ENCODE data around the gene WAS. TPM values are rescaled to one million over a fixed set of nuclear protein-coding genes. Genes with fewer than 3 reads are reported as not detected.
"Not testable (repeated sequence)": the region's sequence is repeated elsewhere in the genome, so short reads cannot be mapped to it uniquely, and the experiment has no call there.

WAS gene
- total RNA-seq, 2 donors from 2014 or later: 3.0 to 4.9 TPM

DNA sequence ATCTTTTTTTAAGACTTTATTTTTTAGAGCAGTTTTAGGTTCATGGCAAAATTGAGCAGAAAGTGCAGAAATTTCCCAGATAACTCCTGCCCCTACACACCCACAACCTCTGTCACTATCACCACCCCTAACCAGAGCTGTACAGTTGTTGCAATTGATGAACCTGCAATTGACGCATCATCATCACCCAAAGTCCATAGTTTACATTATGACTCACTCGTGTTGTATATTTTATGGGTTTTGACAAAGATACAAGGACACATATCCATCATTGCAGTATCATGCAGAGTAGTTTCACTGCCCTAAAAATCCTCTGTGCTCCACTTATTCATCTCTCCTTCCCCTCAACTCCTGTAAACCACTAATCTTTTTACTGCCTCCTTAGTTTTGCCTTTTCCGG is 34.5 kb upstream of the WAS start:
- intact Hi-C loops (cut with DNase I): no loop called here
- no peaks in the 10 kb centered on the region for H3K36me3 ChIP-seq
- no peak overlapping the region for H3K9ac ChIP-seq (ENCODE audit: low read depth in 2 of 2, low read length in 2 of 2)
- H3K4me1 ChIP-seq: no peaks in the 10 kb centered on the region
- no peak overlapping the region for H3K4me3 ChIP-seq
- no peak for DNase-seq
- H3K27ac ChIP-seq: no peak overlapping the region
- TF ChIP-seq, protein P1, sequence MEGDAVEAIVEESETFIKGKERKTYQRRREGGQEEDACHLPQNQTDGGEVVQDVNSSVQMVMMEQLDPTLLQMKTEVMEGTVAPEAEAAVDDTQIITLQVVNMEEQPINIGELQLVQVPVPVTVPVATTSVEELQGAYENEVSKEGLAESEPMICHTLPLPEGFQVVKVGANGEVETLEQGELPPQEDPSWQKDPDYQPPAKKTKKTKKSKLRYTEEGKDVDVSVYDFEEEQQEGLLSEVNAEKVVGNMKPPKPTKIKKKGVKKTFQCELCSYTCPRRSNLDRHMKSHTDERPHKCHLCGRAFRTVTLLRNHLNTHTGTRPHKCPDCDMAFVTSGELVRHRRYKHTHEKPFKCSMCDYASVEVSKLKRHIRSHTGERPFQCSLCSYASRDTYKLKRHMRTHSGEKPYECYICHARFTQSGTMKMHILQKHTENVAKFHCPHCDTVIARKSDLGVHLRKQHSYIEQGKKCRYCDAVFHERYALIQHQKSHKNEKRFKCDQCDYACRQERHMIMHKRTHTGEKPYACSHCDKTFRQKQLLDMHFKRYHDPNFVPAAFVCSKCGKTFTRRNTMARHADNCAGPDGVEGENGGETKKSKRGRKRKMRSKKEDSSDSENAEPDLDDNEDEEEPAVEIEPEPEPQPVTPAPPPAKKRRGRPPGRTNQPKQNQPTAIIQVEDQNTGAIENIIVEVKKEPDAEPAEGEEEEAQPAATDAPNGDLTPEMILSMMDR (IDR thresholded peaks at IDR 0.05): no peak
- H3K9me3 ChIP-seq: no peaks in the 10 kb centered on the region
- H3K27me3 ChIP-seq: no peaks in the 10 kb centered on the region

DNA sequence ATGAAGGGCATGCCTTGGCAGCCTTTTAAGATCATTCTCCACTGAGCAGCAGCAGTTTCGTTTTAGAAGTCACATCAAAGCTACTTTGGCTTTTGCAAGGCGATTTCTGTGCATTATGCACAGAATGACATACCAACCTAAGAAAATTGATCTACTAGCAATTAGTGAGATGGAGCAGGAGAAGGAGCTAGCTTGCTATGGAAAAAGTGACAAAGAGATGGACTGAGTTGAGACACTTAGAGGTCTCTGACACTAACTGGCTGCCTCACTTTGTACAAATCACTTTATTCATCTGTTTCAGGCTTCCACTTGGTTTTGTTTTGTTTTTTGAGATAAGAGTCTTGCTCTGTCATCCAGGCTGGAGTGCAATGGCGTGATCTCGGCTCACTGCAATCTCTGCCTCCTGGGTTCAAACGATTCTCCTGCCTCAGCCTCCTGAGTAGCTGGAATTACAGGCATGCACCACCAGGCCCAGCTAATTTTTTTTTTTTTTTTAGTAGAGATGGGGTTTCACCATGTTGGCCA is 31.5 kb upstream of the WAS start:
- H3K9ac ChIP-seq (ENCODE audit: low read depth in 2 of 2, low read length in 2 of 2); H3K9me3 ChIP-seq; H3K27ac ChIP-seq; DNase-seq; H3K27me3 ChIP-seq; intact Hi-C loops (cut with DNase I); H3K36me3 ChIP-seq; H3K4me3 ChIP-seq; H3K4me1 ChIP-seq: not testable (repeated sequence)

DNA sequence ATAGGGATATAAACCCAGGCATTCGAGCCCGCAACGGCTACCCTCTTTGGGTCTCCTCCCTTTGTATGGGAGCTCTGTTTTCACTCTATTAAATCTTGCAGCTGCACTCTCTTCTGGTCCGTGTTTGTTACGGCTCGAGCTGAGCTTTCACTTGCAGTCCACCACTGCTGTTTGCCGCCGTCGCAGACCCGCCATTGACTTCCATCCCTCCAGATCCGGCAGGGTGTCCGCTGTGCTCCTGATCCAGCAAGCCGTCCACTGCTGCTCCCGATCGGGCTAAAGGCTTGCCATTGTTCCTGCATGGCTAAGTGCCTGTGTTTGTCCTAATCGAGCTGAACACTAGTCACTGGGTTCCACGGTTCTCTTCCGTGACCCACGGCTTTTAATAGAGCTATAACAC is 28.9 kb upstream of the WAS start:
- H3K36me3 ChIP-seq; H3K4me3 ChIP-seq; intact Hi-C loops (cut with DNase I); H3K27ac ChIP-seq; DNase-seq; H3K9ac ChIP-seq (ENCODE audit: low read depth in 2 of 2, low read length in 2 of 2); H3K9me3 ChIP-seq; H3K4me1 ChIP-seq; H3K27me3 ChIP-seq: not testable (repeated sequence)

DNA sequence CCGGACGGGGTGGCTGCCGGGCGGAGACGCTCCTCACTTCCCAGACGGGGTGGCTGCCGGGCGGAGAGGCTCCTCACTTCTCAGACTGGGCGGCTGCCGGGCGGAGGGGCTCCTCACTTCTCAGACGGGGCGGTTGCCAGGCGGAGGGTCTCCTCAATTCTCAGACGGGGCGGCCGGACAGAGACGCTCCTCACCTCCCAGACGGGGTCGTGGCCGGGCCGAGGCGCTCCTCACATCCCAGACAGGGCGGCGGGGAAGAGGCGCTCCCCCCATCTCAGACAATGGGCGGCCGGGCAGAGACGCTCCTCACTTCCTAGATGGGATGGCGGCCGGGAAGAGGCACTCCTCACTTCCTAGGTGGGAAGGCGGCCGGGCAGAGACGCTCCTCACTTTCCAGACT is 23.9 kb upstream of the WAS start:
- H3K4me3 ChIP-seq; intact Hi-C loops (cut with DNase I); H3K9me3 ChIP-seq; H3K27me3 ChIP-seq; H3K4me1 ChIP-seq; DNase-seq; H3K36me3 ChIP-seq; H3K27ac ChIP-seq; H3K9ac ChIP-seq (ENCODE audit: low read depth in 2 of 2, low read length in 2 of 2): not testable (repeated sequence)

DNA sequence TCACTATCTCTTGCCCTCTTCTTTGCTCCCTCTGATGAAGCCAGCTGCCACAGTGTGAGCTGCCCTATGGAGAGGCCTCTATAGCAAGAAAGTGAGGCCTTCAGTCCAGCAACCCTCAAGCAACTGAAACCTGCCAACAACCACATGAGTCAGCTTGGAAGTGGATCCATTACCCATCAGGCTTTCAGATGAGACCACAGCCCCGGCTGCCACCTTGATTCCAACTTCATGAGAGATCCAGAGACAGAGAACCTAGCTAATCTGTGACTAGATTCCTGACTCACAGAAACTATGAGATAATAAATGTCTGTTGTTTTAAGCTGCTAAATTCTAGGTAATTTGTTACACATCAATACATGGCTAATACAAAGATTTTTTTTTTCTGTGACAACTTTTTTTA is 20.4 kb upstream of the WAS start:
- Histone ChIP-seq H3K9ac (ENCODE audit: low read depth in 2 of 2, low read length in 2 of 2) (no peak overlapping the region), H3K4me1 (no peaks in the 10 kb centered on the region), H3K9me3 (no peaks in the 10 kb centered on the region), H3K27ac (no peak overlapping the region), H3K27me3 (no peaks in the 10 kb centered on the region), H3K36me3 (no peaks in the 10 kb centered on the region), H3K4me3 (no peak overlapping the region)
- no peak for DNase-seq
- TF ChIP-seq, protein P1 (IDR thresholded peaks at IDR 0.05): no peak
- intact Hi-C loops (cut with DNase I): no loop called here

DNA sequence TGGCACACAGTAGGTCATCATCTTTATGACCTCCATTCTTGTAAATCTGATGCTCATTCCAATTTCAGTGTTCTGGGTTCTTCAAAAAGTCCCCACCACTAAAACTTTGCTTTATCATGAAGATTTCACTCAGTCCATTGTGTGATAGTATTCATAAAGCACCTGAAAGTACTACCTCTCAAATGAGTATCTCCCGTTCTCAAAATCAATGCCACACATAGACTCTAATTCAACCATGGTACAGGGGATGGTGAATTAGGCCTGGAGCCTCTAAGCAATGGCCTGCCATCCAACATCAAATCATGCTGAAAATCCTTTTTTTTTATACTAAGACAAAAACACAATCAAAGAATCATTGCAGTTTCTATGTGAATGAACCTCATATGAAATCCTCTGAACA is 19.4 kb upstream of the WAS start:
- H3K9ac ChIP-seq (ENCODE audit: low read depth in 2 of 2, low read length in 2 of 2): no peak overlapping the region
- H3K9me3 ChIP-seq: no peaks in the 10 kb centered on the region
- H3K27ac ChIP-seq: no peak overlapping the region
- TF ChIP-seq, protein P1 (IDR thresholded peaks at IDR 0.05): no peak
- no peak overlapping the region for H3K4me3 ChIP-seq
- H3K36me3 ChIP-seq: no peaks in the 10 kb centered on the region
- no peak for DNase-seq
- no peaks in the 10 kb centered on the region for H3K27me3 ChIP-seq
- H3K4me1 ChIP-seq: no peaks in the 10 kb centered on the region
- intact Hi-C loops (cut with DNase I): no loop called here

DNA sequence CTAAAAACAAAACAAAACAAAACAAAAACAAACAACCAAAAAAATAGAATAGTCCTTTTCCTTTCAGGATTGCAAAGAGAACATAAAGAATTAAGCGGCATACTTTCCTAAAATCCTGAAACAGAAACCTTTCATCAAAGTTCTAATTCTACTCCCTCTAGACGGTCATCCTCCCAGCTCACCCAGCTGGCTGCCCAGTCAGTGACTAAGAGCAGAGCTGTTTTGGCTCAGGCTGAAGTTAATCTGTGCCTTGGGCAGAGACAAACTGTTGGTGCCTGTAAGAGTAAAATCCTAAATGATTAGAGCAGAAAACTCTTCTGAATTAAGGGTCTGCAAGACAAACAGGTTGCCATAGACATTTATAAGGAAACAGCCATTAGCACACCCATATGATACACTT is 17.6 kb upstream of the WAS start:
- Histone ChIP-seq H3K27me3 (no peaks in the 10 kb centered on the region), H3K9ac (ENCODE audit: low read depth in 2 of 2, low read length in 2 of 2) (no peak overlapping the region), H3K4me3 (no peak overlapping the region), H3K9me3 (no peaks in the 10 kb centered on the region), H3K36me3 (no peaks in the 10 kb centered on the region), H3K4me1 (no peaks in the 10 kb centered on the region), H3K27ac (no peak overlapping the region)
- DNase-seq: no peak
- TF ChIP-seq, protein P1 (IDR thresholded peaks at IDR 0.05): no peak
- intact Hi-C loops (cut with DNase I): no loop called here
